Measurements from ENCODE around the gene TTLL6.

Gene TTLL6

DNA sequence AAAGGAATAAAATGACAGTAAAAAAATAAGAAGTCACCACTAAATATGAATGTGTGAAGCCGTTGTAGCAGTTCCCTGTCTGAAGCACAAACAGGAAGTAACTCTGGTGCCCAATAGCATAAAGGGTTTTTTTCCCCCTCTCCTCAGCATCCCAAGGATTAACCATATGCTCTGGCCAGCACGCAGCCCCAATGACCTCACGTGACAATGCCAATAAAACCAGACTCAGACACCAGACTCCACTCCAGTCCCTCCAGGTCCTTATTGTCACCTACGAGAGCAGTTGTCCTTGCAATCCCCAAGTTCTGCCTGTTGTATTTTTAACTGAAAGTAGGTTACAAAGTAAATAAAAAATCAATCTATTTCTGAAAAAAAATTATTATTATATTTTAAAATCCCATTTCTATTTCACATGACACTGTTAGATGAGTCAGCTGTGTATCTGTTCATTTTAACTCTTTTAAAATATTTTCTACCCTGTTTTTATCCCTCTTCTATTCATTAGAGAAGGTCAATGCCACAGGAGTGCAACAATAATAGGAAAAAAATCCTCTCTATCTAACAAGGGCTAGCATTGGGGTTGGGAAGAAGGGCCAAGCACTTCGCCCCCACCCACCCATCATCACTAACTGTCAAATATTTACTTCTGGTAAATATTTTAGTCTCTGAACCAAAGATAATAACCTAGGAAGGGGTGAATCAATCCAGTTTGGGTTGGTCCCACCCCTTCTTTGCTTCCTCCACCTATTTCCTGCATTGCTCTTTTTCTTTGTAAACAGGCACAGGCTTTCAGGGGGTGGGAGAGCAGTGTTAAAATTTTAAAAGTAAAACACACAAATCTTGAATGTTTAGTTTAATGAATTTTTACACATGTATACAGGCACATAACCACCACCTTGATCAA, 101.3 kb downstream of the TTLL6 start:
- H3K36me3 ChIP-seq (ENCODE audit: control insufficient read depth, insufficient read depth, low read length), result no peaks in the 10 kb centered on the region
- H3K4me3 ChIP-seq (ENCODE audit: low read depth, low read length), result no peak overlapping the region
- H3K9me3 ChIP-seq (ENCODE audit: control insufficient read depth, insufficient read depth, low read length), result no peaks in the 10 kb centered on the region
- no peak overlapping the region for H3K9ac ChIP-seq (ENCODE audit: low read depth, low read length)
- H3K27me3 ChIP-seq (ENCODE audit: control insufficient read depth, insufficient read depth, low read length), result peaks cover 92% of the 10 kb centered on the region
- peaks cover 9% of the 10 kb centered on the region for H3K4me1 ChIP-seq (ENCODE audit: control insufficient read depth, insufficient read depth, low read length)
